Measurements from ENCODE around the gene SPRED1.
A peak's percentile ranks its signal among the peaks of the same experiment; 100 is the strongest.
"Not testable (repeated sequence)": the region's sequence is repeated elsewhere in the genome, so short reads cannot be mapped to it uniquely, and the experiment has no call there.

The SPRED1 gene

GRCh38 chr15:38237021-38237420 lies 15.6 kb upstream of the SPRED1 start:
- not testable (repeated sequence) for DNase-seq

GRCh38 chr15:38238311-38238710 lies 14.3 kb upstream of the SPRED1 start:
- DNase-seq, result no peak

GRCh38 chr15:38242055-38242454 lies 10.6 kb upstream of the SPRED1 start:
- peak in 1 of 3 donors; percentile 53 for DNase-seq

- no peak for DNase-seq
These were observed 9.2 kb upstream of the SPRED1 start for GRCh38 chr15:38243278-38244055.

- DNase-seq, result no peak
These were observed 5.3 kb upstream of the SPRED1 start for GRCh38 chr15:38247336-38247735.

- DNase-seq, result peak; percentile 61 to 78 (median 71)
These were observed 730 bp downstream of the SPRED1 start for GRCh38 chr15:38253351-38253781.

GRCh38 chr15:38254051-38254883 lies 1.6 kb downstream of the SPRED1 start:
- DNase-seq, result peak; percentile 68 to 77 (median 75)

GRCh38 chr15:38255690-38256089 lies 3.1 kb downstream of the SPRED1 start:
- peak in 1 of 3 donors; percentile 26 for DNase-seq

- DNase-seq, result no peak
These were observed 5.0 kb downstream of the SPRED1 start for GRCh38 chr15:38257676-38258075.

- DNase-seq, result no peak
These were observed 6.5 kb downstream of the SPRED1 start for GRCh38 chr15:38259134-38259533.

GRCh38 chr15:38260077-38260476 lies 7.4 kb downstream of the SPRED1 start:
- DNase-seq, result no peak

- no peak for DNase-seq
These were observed 10.6 kb downstream of the SPRED1 start for GRCh38 chr15:38263251-38263650.

- DNase-seq, result no peak
These were observed 11.4 kb downstream of the SPRED1 start for GRCh38 chr15:38263996-38264395.

GRCh38 chr15:38266247-38266986 lies 13.8 kb downstream of the SPRED1 start:
- no peak for DNase-seq

- DNase-seq, result no peak
These were observed 14.9 kb downstream of the SPRED1 start for GRCh38 chr15:38267421-38268022.

- no peak for DNase-seq
These were observed 18.5 kb downstream of the SPRED1 start for GRCh38 chr15:38271144-38271543.

- no peak for DNase-seq
These were observed 19.3 kb downstream of the SPRED1 start for GRCh38 chr15:38271895-38272294.

- DNase-seq, result not testable (repeated sequence)
These were observed 19.8 kb downstream of the SPRED1 start for GRCh38 chr15:38272431-38272830.

GRCh38 chr15:38274135-38274534 lies 21.5 kb downstream of the SPRED1 start:
- no peak for DNase-seq

GRCh38 chr15:38275959-38276358 lies 23.3 kb downstream of the SPRED1 start:
- no peak for DNase-seq

- not testable (repeated sequence) for DNase-seq
These were observed 24.6 kb downstream of the SPRED1 start for GRCh38 chr15:38277281-38277680.

- peak in 2 of 3 donors; percentile 47 to 55 for DNase-seq
These were observed 28.4 kb downstream of the SPRED1 start for GRCh38 chr15:38281031-38281430.

- DNase-seq, result peak in 1 of 3 donors; percentile 30
These were observed 30.4 kb downstream of the SPRED1 start for GRCh38 chr15:38283010-38283409.

Measured in suppressor macrophage treated with lipopolysaccharide for 1 hour (primary cell).